K562 (cell line): ENCODE data around the gene MBOAT1. TPM values are rescaled to one million over a fixed set of nuclear protein-coding genes. Genes with fewer than 3 reads are reported as not detected.

Experiments used
- ATAC-seq: fragments of 200-7000 bp; cut with Tn5 transposase; 3 replicates; pipeline ENCODE4 v1.9.1; 2020; ENCODE audit warnings: moderate library complexity
- BruUV-seq: library from RNA; stranded (reverse); fragments of 400-500 nt; replicated peaks from 2 replicates; lab custom pipeline; 2021; lab: Mats Ljungman, UMichigan
- CTCF ChIA-PET: fragments of 300-600 bp; formaldehyde crosslinking; extraction: SDS; loops from one replicate; lab custom pipeline; 2021; ENCODE audit warnings: low intra/inter-chr PET ratio; lab: Yijun Ruan, JAX
- POLR2A ChIA-PET: fragments of 300-600, 350-650 bp; sonication (Branson Sonifier 250); formaldehyde crosslinking; extraction: SDS; loops from one replicate; lab custom pipeline; 2021; ENCODE audit warnings: antibody characterized with exemption, inconsistent platforms; lab: Yijun Ruan, JAX
- DNase-seq, 4 experiments: peaks; one replicate each; pipeline versions ENCODE4 v3.0.0 to v3.0.0-alpha.2; 2011 to 2018; ENCODE audit warnings: low spot score in 3 of 4, mixed read lengths in 3 of 4; ENCODE audit errors: extremely low read depth in 1 of 4
- FAIRE-seq: peaks from 2 replicates; lab custom pipeline; 2011; peaks lifted over from hg19 to GRCh38; lab: Jason Lieb, UNC
- H2AFZ ChIP-seq: 2 replicates; pipeline ENCODE4 v1.6.0; 2011; ENCODE audit warnings: low read depth, low read length, control low read depth, inconsistent platforms
- H3K27ac ChIP-seq: fragments of 200-600 bp; 3 replicates; pipeline ENCODE4 v1.8.0; 2011; ENCODE audit warnings: low read depth, mild to moderate bottlenecking, control low read depth, inconsistent platforms, low read length, moderate library complexity, mixed read lengths; ENCODE audit errors: extremely low read depth
- H3K27me3 ChIP-seq, 2 experiments: fragments of 300-600 bp in 1 of 2; 2 replicates in 1 of 2; 3 replicates in 1 of 2; pipeline versions ENCODE4 v1.6.0 to v1.8.0; 2011; ENCODE audit warnings: inconsistent platforms in 2 of 2, low read length in 2 of 2, mild to moderate bottlenecking in 1 of 2, mixed read lengths in 1 of 2, moderate library complexity in 1 of 2; ENCODE audit not compliant: control insufficient read depth in 2 of 2, insufficient read depth in 2 of 2
- H3K36me3 ChIP-seq: fragments of 300-600 bp; 3 replicates; pipeline ENCODE4 v1.8.0; 2011; ENCODE audit warnings: mild to moderate bottlenecking, low read length, inconsistent platforms; ENCODE audit not compliant: control insufficient read depth, insufficient read depth
- H3K4me1 ChIP-seq, 2 experiments: fragments of 200-600 bp in 1 of 2; replicated peaks in 1 of 2; 2 replicates in 1 of 2; 3 replicates in 1 of 2; pipeline versions ENCODE4 v1.5.1 to v1.8.0; 2011; ENCODE audit warnings: inconsistent platforms in 2 of 2, low read length in 2 of 2, mild to moderate bottlenecking in 1 of 2, mixed read lengths in 1 of 2, moderate library complexity in 1 of 2; ENCODE audit not compliant: control insufficient read depth in 2 of 2, insufficient read depth in 2 of 2
- H3K4me2 ChIP-seq: 2 replicates; pipeline ENCODE4 v1.6.1; 2011; ENCODE audit warnings: low read length, control low read depth, inconsistent platforms, mixed read lengths; ENCODE audit not compliant: insufficient read depth
- H3K4me3 ChIP-seq: fragments of 200-600 bp; sonication (generic), shearing (Covaris generic); 2 replicates; pipeline ENCODE4 v1.5.1; 2016; ENCODE audit warnings: control low read depth, inconsistent platforms
- H3K79me2 ChIP-seq: fragments of 200-600 bp; 3 replicates; pipeline ENCODE4 v1.8.0; 2011; ENCODE audit warnings: low read length, inconsistent platforms; ENCODE audit not compliant: control insufficient read depth, insufficient read depth
- H3K9ac ChIP-seq, 2 experiments: 2 replicates each; pipeline versions ENCODE4 v1.6.0 to v1.6.1; 2011; ENCODE audit warnings: low read depth in 2 of 2, low read length in 2 of 2, control low read depth in 1 of 2, inconsistent platforms in 1 of 2, mild to moderate bottlenecking in 1 of 2, mixed read lengths in 1 of 2; ENCODE audit not compliant: insufficient read depth in 1 of 2
- H3K9me1 ChIP-seq: one replicate; pipeline ENCODE4 v1.6.0; 2011; ENCODE audit warnings: inconsistent platforms, mild to moderate bottlenecking, low read length, moderate library complexity; ENCODE audit not compliant: control insufficient read depth, insufficient read depth
- H3K9me3 ChIP-seq: replicated peaks from 2 replicates; pipeline ENCODE4 v1.5.1; 2011; ENCODE audit warnings: low read depth, low read length, inconsistent platforms; ENCODE audit not compliant: control insufficient read depth, insufficient read depth
- H4K20me1 ChIP-seq: replicated peaks from 2 replicates; pipeline ENCODE4 v1.6.1; 2011; ENCODE audit warnings: low read length, inconsistent platforms, mixed read lengths; ENCODE audit not compliant: control insufficient read depth, insufficient read depth
- ATF7 ChIP-seq: fragments of 450-650 bp; IDR thresholded peaks from 2 replicates; pipeline ENCODE4 v1.7.1; 2014; ENCODE audit warnings: mild to moderate bottlenecking, moderate library complexity
- CTBP1 ChIP-seq: fragments of 450-650 bp; IDR thresholded peaks from 2 replicates; pipeline ENCODE4 v1.6.1; 2016; ENCODE audit warnings: borderline replicate concordance
- EP300 ChIP-seq: IDR thresholded peaks from 2 replicates; pipeline ENCODE4 v1.6.1; 2012; ENCODE audit warnings: low read length, improper control_type of control experiment
- GATA2 ChIP-seq: sonication (generic); formaldehyde crosslinking; IDR thresholded peaks from 2 replicates; pipeline ENCODE4 v1.4.0; 2020; ENCODE audit warnings: mild to moderate bottlenecking, missing genetic modification reagents
- HINFP ChIP-seq: fragments of 450-650 bp; conservative IDR thresholded peaks from 2 replicates; pipeline ENCODE4 v1.6.1; 2016; ENCODE audit warnings: missing genetic modification characterization, low read depth, mild to moderate bottlenecking, control low read depth, missing compliant biosample characterization
- MCM2 ChIP-seq: fragments of 450-650 bp; IDR thresholded peaks from 2 replicates; pipeline ENCODE4 v1.6.1; 2017; ENCODE audit warnings: low read depth, mild to moderate bottlenecking
- MECOM ChIP-seq: fragments of 250-450 bp; sonication (Bioruptor Pico); IDR thresholded peaks from 2 replicates; pipeline ENCODE4 v1.8.0; 2022; ENCODE audit warnings: inconsistent platforms
- NR1H2 ChIP-seq: sonication (generic); formaldehyde crosslinking; IDR thresholded peaks from 2 replicates; pipeline ENCODE4 v1.4.0; 2020; ENCODE audit warnings: mild to moderate bottlenecking, missing genetic modification reagents
- PML ChIP-seq: IDR thresholded peaks from 2 replicates; pipeline ENCODE4 v1.6.1; 2012; ENCODE audit warnings: low read length, inconsistent platforms
- SMARCA5 ChIP-seq: fragments of 450-650 bp; IDR thresholded peaks from 2 replicates; pipeline ENCODE4 v1.6.1; 2016
- SRSF1 ChIP-seq: fragments of 200-400 bp; formaldehyde crosslinking; IDR thresholded peaks from 2 replicates; pipeline ENCODE4 v1.6.1; 2017; ENCODE audit warnings: mild to moderate bottlenecking, low read depth, low read length, moderate library complexity
- ZNF165 ChIP-seq: fragments of 250-450 bp; sonication (Bioruptor Pico); IDR thresholded peaks from 2 replicates; pipeline ENCODE4 v1.4.0; 2020; ENCODE audit warnings: borderline replicate concordance
- ZNF280A ChIP-seq: fragments of 450-650 bp; IDR thresholded peaks from 2 replicates; pipeline ENCODE4 v1.6.1; 2018; ENCODE audit warnings: mild to moderate bottlenecking, low read depth; ENCODE audit not compliant: partially characterized antibody
- ZNF511 ChIP-seq: sonication (generic); formaldehyde crosslinking; IDR thresholded peaks from 2 replicates; pipeline ENCODE4 v1.8.0; 2022; ENCODE audit warnings: mild to moderate bottlenecking, missing genetic modification reagents
- ZNF589 ChIP-seq: fragments of 200-800 bp; sonication (Bioruptor generic); IDR thresholded peaks from 2 replicates; pipeline ENCODE4 v1.6.1; 2016; ENCODE audit warnings: low read depth, missing genetic modification characterization, missing compliant biosample characterization
- WGBS: fragments of 100-300 bp; shearing (Covaris generic); methylation state at CpG from one replicate; pipeline ENCODE4 v1.1.6; 2016; ENCODE audit warnings: low coverage, mixed read lengths; ENCODE audit not compliant: insufficient coverage; ENCODE audit errors: missing lambda C conversion rate; 5-methylcytosine and 5-hydroxymethylcytosine counted together
- in situ Hi-C: fragments of 300-500 bp; cut with MboI; formaldehyde crosslinking; loops from 4 replicates; pipeline ENCODE4 v1.15.0; 2018; ENCODE audit warnings: inconsistent platforms, mixed read lengths
- intact Hi-C: fragments of 100-400 bp; cut with micrococcal nuclease; formaldehyde crosslinking; loops from 2 replicates; pipeline ENCODE4 v1.14.2; 2022
- polyA plus RNA-seq, 8 experiments: library from polyadenylated mRNA; depleted of rRNA in 4 of 8; stranded (reverse) in 5 of 8; unstranded in 3 of 8; fragments of >200 nt; fragmentation: Nextera tagmentation in 2 of 8; fragmentation: Illumina TruSeq in 1 of 8; extraction: Ambion mirVana in 2 of 8; extraction: Trizol in 1 of 8; gene quantifications; 2 replicates each; pipeline versions ENCODE4 v1.2.1 to v1.2.3, GENCODE V29; 2011 to 2014; ENCODE audit warnings: inconsistent platforms in 1 of 8, missing spikeins in 1 of 8
- total RNA-seq, 7 experiments: library from RNA; depleted of rRNA in 6 of 7; stranded (reverse); fragments of >200 nt in 6 of 7; fragmentation: Illumina TruSeq in 2 of 7; extraction: Trizol in 2 of 7; gene quantifications; 2 replicates each; pipeline versions ENCODE4 v1.2.1 to v1.2.3, GENCODE V29; 2011 to 2021; ENCODE audit warnings: low replicate concordance in 1 of 7

The MBOAT1 gene
- total and polyA plus RNA-seq, 9 of the 15 experiments (the other 6 are each of a cell fraction or from before 2014, with no cell fraction given), result 0.13 to 16.5 (median 10.3) TPM

GRCh38 chr6:20124545-20124944 lies 87.7 kb downstream of the MBOAT1 start:
- Histone ChIP-seq H4K20me1 (no peaks in the 10 kb centered on the region), H3K9me3 (no peaks in the 10 kb centered on the region), H3K9me1 (no peaks in the 10 kb centered on the region), H3K9ac (no peak overlapping the region), H3K4me3 (no peak overlapping the region), H3K27ac (no peak overlapping the region), H3K27me3 (no peaks in the 10 kb centered on the region), H3K79me2 (no peaks in the 10 kb centered on the region), H2AFZ (no peak overlapping the region), H3K4me2 (no peak overlapping the region), H3K4me1 (peaks cover 0 to 11% of the 10 kb centered on the region in 2 experiments; a peak in 2 of 5 replicates), H3K36me3 (0 out of 3 replicates have a peak, but pooled peaks cover 10% of the 10 kb centered on the region)
- in situ Hi-C loops, result loop anchor here (10.0 kb wide), 1 partner anchor 150 kb away; no protein-coding TSS in a partner anchor
- no peak for DNase-seq
- WGBS, result 9% methylated on average over 3 of the region's 3 CpGs
- BruUV-seq, result no TSS peak
- POLR2A ChIA-PET, result interaction anchor here (0.5 to 1.0 kb wide), 3 partner anchors 12 to 727 kb away, joined by 3 read pairs; no protein-coding TSS in a partner anchor
- intact Hi-C loops, result no loop called here
- no peak for FAIRE-seq
- CTCF ChIA-PET, result no interaction called here
- TF ChIP-seq SRSF1, result no peak
- TF ChIP-seq NR1H2 (CRISPR knock-in tag), result no peak
- TF ChIP-seq MCM2, result no peak
- TF ChIP-seq MECOM (CRISPR knock-in tag), result no peak
- no peak for TF ChIP-seq ZNF511 (CRISPR knock-in tag)
- TF ChIP-seq ZNF589 (CRISPR knock-in tag), result no peak
- TF ChIP-seq ZNF280A, result no peak
- no peak for TF ChIP-seq EP300
- no peak for TF ChIP-seq ATF7
- no peak for TF ChIP-seq SMARCA5
- no peak for TF ChIP-seq HINFP (tag)
- no peak for TF ChIP-seq CTBP1
- TF ChIP-seq PML, result no peak
- no peak for TF ChIP-seq ZNF165 (CRISPR knock-in tag)
- TF ChIP-seq GATA2, result no peak
- no peak for ATAC-seq
